ENCODE measurements around the gene ARF3. TPM values are rescaled to one million over a fixed set of nuclear protein-coding genes. Genes with fewer than 3 reads are reported as not detected.

The ARF3 gene
- total RNA-seq, 1 donor = 38.2 TPM

- Histone ChIP-seq H3K9me3 (ENCODE audit: low read depth, low read length) (no peaks in the 10 kb centered on the region), H3K4me1 (ENCODE audit: insufficient read depth, low read length) (peaks cover 19% of the 10 kb centered on the region), H3K27me3 (ENCODE audit: insufficient read depth, low read length) (no peaks in the 10 kb centered on the region), H3K4me3 (ENCODE audit: low read length) (no peak overlapping the region)
Observed at GRCh38 chr12:48960834-48961233, 3.5 kb upstream of the ARF3 start.

- no peaks in the 10 kb centered on the region for H3K9me3 ChIP-seq (ENCODE audit: low read depth, low read length)
- H3K27me3 ChIP-seq (ENCODE audit: insufficient read depth, low read length) = no peaks in the 10 kb centered on the region
- no peak overlapping the region for H3K4me3 ChIP-seq (ENCODE audit: low read length)
- H3K4me1 ChIP-seq (ENCODE audit: insufficient read depth, low read length) = peaks cover 37% of the 10 kb centered on the region
Observed at GRCh38 chr12:48958049-48958388, 732 bp upstream of the ARF3 start.

- H3K9me3 ChIP-seq (ENCODE audit: low read depth, low read length) = no peaks in the 10 kb centered on the region
- peaks cover 37% of the 10 kb centered on the region for H3K4me1 ChIP-seq (ENCODE audit: insufficient read depth, low read length)
- peak overlapping the region; percentile 94 for H3K4me3 ChIP-seq (ENCODE audit: low read length)
- no peaks in the 10 kb centered on the region for H3K27me3 ChIP-seq (ENCODE audit: insufficient read depth, low read length)
Observed at GRCh38 chr12:48956279-48957140, 777 bp downstream of the ARF3 start.

GRCh38 chr12:48954841-48955501 lies 2.3 kb downstream of the ARF3 start:
- no peaks in the 10 kb centered on the region for H3K27me3 ChIP-seq (ENCODE audit: insufficient read depth, low read length)
- no peak overlapping the region for H3K4me3 ChIP-seq (ENCODE audit: low read length)
- no peaks in the 10 kb centered on the region for H3K9me3 ChIP-seq (ENCODE audit: low read depth, low read length)
- peaks cover 37% of the 10 kb centered on the region for H3K4me1 ChIP-seq (ENCODE audit: insufficient read depth, low read length)

- H3K9me3 ChIP-seq (ENCODE audit: low read depth, low read length) = no peaks in the 10 kb centered on the region
- no peaks in the 10 kb centered on the region for H3K27me3 ChIP-seq (ENCODE audit: insufficient read depth, low read length)
- peaks cover 37% of the 10 kb centered on the region for H3K4me1 ChIP-seq (ENCODE audit: insufficient read depth, low read length)
- H3K4me3 ChIP-seq (ENCODE audit: low read length) = no peak overlapping the region
Observed at GRCh38 chr12:48954061-48954460, 3.2 kb downstream of the ARF3 start.

- peaks cover 30% of the 10 kb centered on the region for H3K4me1 ChIP-seq (ENCODE audit: insufficient read depth, low read length)
- no peaks in the 10 kb centered on the region for H3K27me3 ChIP-seq (ENCODE audit: insufficient read depth, low read length)
Observed at GRCh38 chr12:48952691-48953090, 4.6 kb downstream of the ARF3 start.

GRCh38 chr12:48947727-48948126 lies 9.6 kb downstream of the ARF3 start:
- H3K4me3 ChIP-seq (ENCODE audit: low read length) = no peak overlapping the region
- H3K4me1 ChIP-seq (ENCODE audit: insufficient read depth, low read length) = no peaks in the 10 kb centered on the region
- H3K27me3 ChIP-seq (ENCODE audit: insufficient read depth, low read length) = no peaks in the 10 kb centered on the region
- no peaks in the 10 kb centered on the region for H3K9me3 ChIP-seq (ENCODE audit: low read depth, low read length)

More at GRCh38 chr12:48952691-48953090, 4.6 kb downstream of the ARF3 start:
- no peak overlapping the region for H3K4me3 ChIP-seq (ENCODE audit: low read length)
- no peaks in the 10 kb centered on the region for H3K9me3 ChIP-seq (ENCODE audit: low read depth, low read length)

- no peak overlapping the region for H3K4me3 ChIP-seq (ENCODE audit: low read length)
- H3K9me3 ChIP-seq (ENCODE audit: low read depth, low read length) = no peaks in the 10 kb centered on the region
- H3K4me1 ChIP-seq (ENCODE audit: insufficient read depth, low read length) = no peaks in the 10 kb centered on the region
- H3K27me3 ChIP-seq (ENCODE audit: insufficient read depth, low read length) = no peaks in the 10 kb centered on the region
Observed at GRCh38 chr12:48946943-48947342, 10.3 kb downstream of the ARF3 start.

- H3K9me3 ChIP-seq (ENCODE audit: low read depth, low read length) = no peaks in the 10 kb centered on the region
- no peaks in the 10 kb centered on the region for H3K27me3 ChIP-seq (ENCODE audit: insufficient read depth, low read length)
- H3K4me3 ChIP-seq (ENCODE audit: low read length) = no peak overlapping the region
- H3K4me1 ChIP-seq (ENCODE audit: insufficient read depth, low read length) = peaks cover under 1% of the 10 kb centered on the region
Observed at GRCh38 chr12:48946205-48946604, 11.1 kb downstream of the ARF3 start.

GRCh38 chr12:48943221-48943620 lies 14.1 kb downstream of the ARF3 start:
- Histone ChIP-seq H3K9me3 (ENCODE audit: low read depth, low read length) (no peaks in the 10 kb centered on the region), H3K4me3 (ENCODE audit: low read length) (no peak overlapping the region), H3K27me3 (ENCODE audit: insufficient read depth, low read length) (no peaks in the 10 kb centered on the region), H3K4me1 (ENCODE audit: insufficient read depth, low read length) (peaks cover 30% of the 10 kb centered on the region)

GRCh38 chr12:48940181-48940580 lies 17.1 kb downstream of the ARF3 start:
- no peak overlapping the region for H3K4me3 ChIP-seq (ENCODE audit: low read length)
- no peaks in the 10 kb centered on the region for H3K27me3 ChIP-seq (ENCODE audit: insufficient read depth, low read length)

GRCh38 chr12:48938805-48939204 lies 18.5 kb downstream of the ARF3 start:
- H3K4me3 ChIP-seq (ENCODE audit: low read length) = no peak overlapping the region
- H3K9me3 ChIP-seq (ENCODE audit: low read depth, low read length) = no peaks in the 10 kb centered on the region
- peaks cover 40% of the 10 kb centered on the region for H3K4me1 ChIP-seq (ENCODE audit: insufficient read depth, low read length)
- H3K27me3 ChIP-seq (ENCODE audit: insufficient read depth, low read length) = no peaks in the 10 kb centered on the region

More at GRCh38 chr12:48940181-48940580, 17.1 kb downstream of the ARF3 start:
- H3K4me1 ChIP-seq (ENCODE audit: insufficient read depth, low read length) = peaks cover 30% of the 10 kb centered on the region
- no peaks in the 10 kb centered on the region for H3K9me3 ChIP-seq (ENCODE audit: low read depth, low read length)

GRCh38 chr12:48937170-48937569 lies 20.1 kb downstream of the ARF3 start:
- Histone ChIP-seq H3K4me3 (ENCODE audit: low read length) (no peak overlapping the region), H3K4me1 (ENCODE audit: insufficient read depth, low read length) (peaks cover 48% of the 10 kb centered on the region), H3K9me3 (ENCODE audit: low read depth, low read length) (no peaks in the 10 kb centered on the region), H3K27me3 (ENCODE audit: insufficient read depth, low read length) (no peaks in the 10 kb centered on the region)

- Histone ChIP-seq H3K4me1 (ENCODE audit: insufficient read depth, low read length) (peaks cover 48% of the 10 kb centered on the region), H3K4me3 (ENCODE audit: low read length) (no peak overlapping the region), H3K27me3 (ENCODE audit: insufficient read depth, low read length) (no peaks in the 10 kb centered on the region), H3K9me3 (ENCODE audit: low read depth, low read length) (no peaks in the 10 kb centered on the region)
Observed at GRCh38 chr12:48936379-48936979, 20.8 kb downstream of the ARF3 start.

- H3K9me3 ChIP-seq (ENCODE audit: low read depth, low read length) = no peaks in the 10 kb centered on the region
- no peak overlapping the region for H3K4me3 ChIP-seq (ENCODE audit: low read length)
- H3K27me3 ChIP-seq (ENCODE audit: insufficient read depth, low read length) = no peaks in the 10 kb centered on the region
- peaks cover 28% of the 10 kb centered on the region for H3K4me1 ChIP-seq (ENCODE audit: insufficient read depth, low read length)
Observed at GRCh38 chr12:48934312-48934706, 23.0 kb downstream of the ARF3 start.
